Mammary epithelial cell (primary cell): ENCODE results near the gene CAT.

Experiments
- EZH2 ChIP-seq: IDR thresholded peaks from 2 replicates; pipeline ENCODE4 v1.6.1; 2012; ENCODE audit warnings: low read length, inconsistent platforms, borderline replicate concordance
- TF ChIP-seq, protein P1 (sequence below), 2 donors: IDR thresholded peaks in 1 of 2; conservative IDR thresholded peaks in 1 of 2; 2 replicates each; pipeline ENCODE4 v1.5.1; 2011 to 2012; ENCODE audit warnings: inconsistent platforms in 2 of 2, low read length in 2 of 2, mild to moderate bottlenecking in 2 of 2, control low read depth in 1 of 2, low read depth in 1 of 2; ENCODE audit not compliant: insufficient read depth in 1 of 2; ENCODE audit errors: extremely low read depth in 1 of 2

DNA sequence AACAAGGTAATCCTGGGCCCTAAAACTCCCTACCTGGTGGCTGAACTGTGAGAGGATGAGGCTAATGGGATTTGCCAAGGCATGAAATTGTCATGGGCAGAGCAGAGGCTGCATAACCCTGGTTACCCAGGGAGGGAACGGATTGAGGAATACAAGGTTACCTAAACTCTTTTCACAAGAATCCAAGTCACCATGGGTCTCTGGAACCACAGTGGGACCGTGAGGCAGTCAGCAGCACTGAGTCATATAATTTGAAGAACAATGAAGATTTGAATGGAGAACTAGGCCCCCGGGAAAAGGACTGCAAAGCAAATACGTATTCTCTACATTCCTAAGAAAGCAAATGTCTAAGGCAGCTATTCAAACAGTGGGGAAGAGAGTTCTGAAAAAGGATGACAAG is 19.8 kb downstream of the CAT start:
- TF ChIP-seq, protein P1, sequence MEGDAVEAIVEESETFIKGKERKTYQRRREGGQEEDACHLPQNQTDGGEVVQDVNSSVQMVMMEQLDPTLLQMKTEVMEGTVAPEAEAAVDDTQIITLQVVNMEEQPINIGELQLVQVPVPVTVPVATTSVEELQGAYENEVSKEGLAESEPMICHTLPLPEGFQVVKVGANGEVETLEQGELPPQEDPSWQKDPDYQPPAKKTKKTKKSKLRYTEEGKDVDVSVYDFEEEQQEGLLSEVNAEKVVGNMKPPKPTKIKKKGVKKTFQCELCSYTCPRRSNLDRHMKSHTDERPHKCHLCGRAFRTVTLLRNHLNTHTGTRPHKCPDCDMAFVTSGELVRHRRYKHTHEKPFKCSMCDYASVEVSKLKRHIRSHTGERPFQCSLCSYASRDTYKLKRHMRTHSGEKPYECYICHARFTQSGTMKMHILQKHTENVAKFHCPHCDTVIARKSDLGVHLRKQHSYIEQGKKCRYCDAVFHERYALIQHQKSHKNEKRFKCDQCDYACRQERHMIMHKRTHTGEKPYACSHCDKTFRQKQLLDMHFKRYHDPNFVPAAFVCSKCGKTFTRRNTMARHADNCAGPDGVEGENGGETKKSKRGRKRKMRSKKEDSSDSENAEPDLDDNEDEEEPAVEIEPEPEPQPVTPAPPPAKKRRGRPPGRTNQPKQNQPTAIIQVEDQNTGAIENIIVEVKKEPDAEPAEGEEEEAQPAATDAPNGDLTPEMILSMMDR (conservative IDR thresholded peaks at IDR 0.05 in 1 of 2, IDR thresholded peaks at IDR 0.05 in 1 of 2; ENCODE audit: extremely low read depth in 1 of 2, insufficient read depth in 1 of 2, low read depth in 1 of 2, low read length in 2 of 2) = no peak
- TF ChIP-seq EZH2 = no peak
